Measurements from ENCODE around the gene GM2A.

The GM2A gene

DNA sequence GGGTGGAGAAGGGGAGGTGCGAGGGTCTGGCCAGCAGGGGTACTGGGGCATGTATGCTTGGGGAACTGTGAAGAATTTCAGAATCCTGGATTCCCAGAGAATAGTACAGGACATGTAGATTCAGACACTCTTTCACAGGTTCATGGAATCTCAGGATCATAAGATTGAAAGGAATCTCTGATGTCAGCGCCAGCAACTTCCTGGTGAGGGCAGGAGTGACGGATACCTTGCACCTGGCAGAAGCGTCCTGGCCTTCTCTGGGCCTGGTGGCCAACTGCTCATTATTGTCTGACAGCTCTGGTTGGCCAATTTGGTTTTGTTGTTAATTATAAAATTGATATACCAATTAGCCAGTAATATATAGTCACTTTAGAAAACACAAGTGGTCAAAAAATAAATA lies 6.9 kb downstream of the GM2A start:
- no peaks in the 10 kb centered on the region for H3K9me3 ChIP-seq (ENCODE audit: insufficient read depth, low read depth, low read length)
- H4K8ac ChIP-seq (ENCODE audit: low read depth, low read length), result no peak overlapping the region
- no CpG with 5 or more reads among the region's 4 CpGs for WGBS (ENCODE audit: extremely low coverage, insufficient coverage, insufficient read length)
- no peak overlapping the region for H3K4me2 ChIP-seq (ENCODE audit: low read length)
- H3K14ac ChIP-seq (ENCODE audit: low read length), result peak overlapping the region; percentile 68
- peak overlapping the region; percentile 94 for H2BK12ac ChIP-seq (ENCODE audit: low read length)
- peaks cover 22% of the 10 kb centered on the region for H3K79me1 ChIP-seq (ENCODE audit: low read length)
- DNase-seq, result peak; percentile 79 to 87
- no peak overlapping the region for H3K4me3 ChIP-seq (ENCODE audit: low read depth, low read length)
- H2AFZ ChIP-seq (ENCODE audit: insufficient read depth, low read length, poor library complexity), result no peak overlapping the region
- no peaks in the 10 kb centered on the region for H3K27me3 ChIP-seq (ENCODE audit: insufficient read depth, low read length)
- H4K12ac ChIP-seq (ENCODE audit: low read depth, low read length), result no peak overlapping the region
- H3K36me3 ChIP-seq (ENCODE audit: control insufficient read depth in 1 of 2, insufficient read depth in 2 of 2, low read length in 2 of 2), result peaks cover 4% of the 10 kb centered on the region in 2 experiments
- H4K91ac ChIP-seq (ENCODE audit: low read depth, low read length), result peak overlapping the region; percentile 81
- peak overlapping the region; percentile 96 for H2AK5ac ChIP-seq (ENCODE audit: low read length)
- peaks cover 29 to 35% of the 10 kb centered on the region in 2 experiments for H3K4me1 ChIP-seq (ENCODE audit: control insufficient read depth in 1 of 2, insufficient read depth in 2 of 2, low read length in 2 of 2)
- no peak overlapping the region for H3K9ac ChIP-seq (ENCODE audit: low read length)
- peak overlapping the region; percentile 46 for H2BK120ac ChIP-seq (ENCODE audit: insufficient read depth, low read length, poor library complexity)
- H3K79me2 ChIP-seq (ENCODE audit: control insufficient read depth, insufficient read depth, low read length, poor library complexity), result peaks cover 3% of the 10 kb centered on the region
- H2BK5ac ChIP-seq (ENCODE audit: low read depth, low read length, poor library complexity), result peak overlapping the region; percentile 20
- no peak overlapping the region for H3K23ac ChIP-seq (ENCODE audit: low read length)
- peak overlapping the region; percentile 77 for H3K18ac ChIP-seq (ENCODE audit: low read length)
- H3K27ac ChIP-seq (ENCODE audit: low read depth, low read length), result no peak overlapping the region
- peak overlapping the region; percentile 72 for H3K4ac ChIP-seq (ENCODE audit: low read depth, low read length)

- Histone ChIP-seq H2BK120ac (ENCODE audit: insufficient read depth, low read length, poor library complexity) (no peak overlapping the region), H4K91ac (ENCODE audit: low read depth, low read length) (no peak overlapping the region), H3K79me2 (ENCODE audit: control insufficient read depth, insufficient read depth, low read length, poor library complexity) (peaks cover 3% of the 10 kb centered on the region), H3K79me1 (ENCODE audit: low read length) (peaks cover 16% of the 10 kb centered on the region), H3K18ac (ENCODE audit: low read length) (no peak overlapping the region), H3K27ac (ENCODE audit: low read depth, low read length) (no peak overlapping the region), H3K9ac (ENCODE audit: low read length) (no peak overlapping the region), H3K36me3 (ENCODE audit: control insufficient read depth in 1 of 2, insufficient read depth in 2 of 2, low read length in 2 of 2) (peaks cover 7 to 10% of the 10 kb centered on the region in 2 experiments), H3K14ac (ENCODE audit: low read length) (no peak overlapping the region), H2AFZ (ENCODE audit: insufficient read depth, low read length, poor library complexity) (no peak overlapping the region), H3K4me2 (ENCODE audit: low read length) (no peak overlapping the region), H2BK5ac (ENCODE audit: low read depth, low read length, poor library complexity) (no peak overlapping the region), H4K12ac (ENCODE audit: low read depth, low read length) (no peak overlapping the region), H3K4me3 (ENCODE audit: low read depth, low read length) (no peak overlapping the region), H3K4me1 (ENCODE audit: control insufficient read depth in 1 of 2, insufficient read depth in 2 of 2, low read length in 2 of 2) (peaks cover 30 to 36% of the 10 kb centered on the region in 2 experiments), H3K23ac (ENCODE audit: low read length) (no peak overlapping the region), H3K27me3 (ENCODE audit: insufficient read depth, low read length) (no peaks in the 10 kb centered on the region), H2BK12ac (ENCODE audit: low read length) (no peak overlapping the region), H2AK5ac (ENCODE audit: low read length) (no peak overlapping the region), H3K9me3 (ENCODE audit: insufficient read depth, low read depth, low read length) (no peaks in the 10 kb centered on the region), H4K8ac (ENCODE audit: low read depth, low read length) (no peak overlapping the region), H3K4ac (ENCODE audit: low read depth, low read length) (no peak overlapping the region)
- no peak for DNase-seq
- WGBS (ENCODE audit: extremely low coverage, insufficient coverage, insufficient read length), result no CpG with 5 or more reads among the region's 3 CpGs
Observed at GRCh38 chr5:151262532-151262931, 9.5 kb downstream of the GM2A start.

GRCh38 chr5:151264113-151264512 lies 11.1 kb downstream of the GM2A start:
- H3K27ac ChIP-seq (ENCODE audit: low read depth, low read length), result no peak overlapping the region
- no peak overlapping the region for H4K12ac ChIP-seq (ENCODE audit: low read depth, low read length)
- no peak overlapping the region for H3K4me3 ChIP-seq (ENCODE audit: low read depth, low read length)
- H3K9me3 ChIP-seq (ENCODE audit: insufficient read depth, low read depth, low read length), result no peaks in the 10 kb centered on the region
- H4K91ac ChIP-seq (ENCODE audit: low read depth, low read length), result no peak overlapping the region
- no peak overlapping the region for H4K8ac ChIP-seq (ENCODE audit: low read depth, low read length)
- H3K9ac ChIP-seq (ENCODE audit: low read length), result no peak overlapping the region
- H3K23ac ChIP-seq (ENCODE audit: low read length), result no peak overlapping the region
- no peak overlapping the region for H3K4ac ChIP-seq (ENCODE audit: low read depth, low read length)
- peak overlapping the region; percentile 27 for H3K18ac ChIP-seq (ENCODE audit: low read length)
- peak in 1 of 2 donors; percentile 38 for DNase-seq
- H3K79me1 ChIP-seq (ENCODE audit: low read length), result peaks cover 6% of the 10 kb centered on the region
- no CpG with 5 or more reads among the region's 1 CpG for WGBS (ENCODE audit: extremely low coverage, insufficient coverage, insufficient read length)
- no peaks in the 10 kb centered on the region for H3K27me3 ChIP-seq (ENCODE audit: insufficient read depth, low read length)
- H2AK5ac ChIP-seq (ENCODE audit: low read length), result no peak overlapping the region
- peaks cover 3% of the 10 kb centered on the region for H3K79me2 ChIP-seq (ENCODE audit: control insufficient read depth, insufficient read depth, low read length, poor library complexity)
- H2BK120ac ChIP-seq (ENCODE audit: insufficient read depth, low read length, poor library complexity), result no peak overlapping the region
- peak overlapping the region; percentile 60 for H3K14ac ChIP-seq (ENCODE audit: low read length)
- peak overlapping the region; percentile 52 for H2BK12ac ChIP-seq (ENCODE audit: low read length)
- H2BK5ac ChIP-seq (ENCODE audit: low read depth, low read length, poor library complexity), result no peak overlapping the region
- no peak overlapping the region for H2AFZ ChIP-seq (ENCODE audit: insufficient read depth, low read length, poor library complexity)
- peaks cover 7 to 10% of the 10 kb centered on the region in 2 experiments for H3K36me3 ChIP-seq (ENCODE audit: control insufficient read depth in 1 of 2, insufficient read depth in 2 of 2, low read length in 2 of 2)
- peaks cover 20 to 30% of the 10 kb centered on the region in 2 experiments for H3K4me1 ChIP-seq (ENCODE audit: control insufficient read depth in 1 of 2, insufficient read depth in 2 of 2, low read length in 2 of 2)
- H3K4me2 ChIP-seq (ENCODE audit: low read length), result no peak overlapping the region

GRCh38 chr5:151267491-151268260 lies 14.7 kb downstream of the GM2A start:
- Histone ChIP-seq H3K4me2 (ENCODE audit: low read length) (no peak overlapping the region), H3K4me1 (ENCODE audit: control insufficient read depth in 1 of 2, insufficient read depth in 2 of 2, low read length in 2 of 2) (peaks cover 20 to 33% of the 10 kb centered on the region in 2 experiments), H3K18ac (ENCODE audit: low read length) (no peak overlapping the region), H3K14ac (ENCODE audit: low read length) (no peak overlapping the region), H3K27ac (ENCODE audit: low read depth, low read length) (peak overlapping the region; percentile 9), H3K79me1 (ENCODE audit: low read length) (peaks cover 2% of the 10 kb centered on the region), H2BK120ac (ENCODE audit: insufficient read depth, low read length, poor library complexity) (no peak overlapping the region), H4K12ac (ENCODE audit: low read depth, low read length) (no peak overlapping the region), H3K23ac (ENCODE audit: low read length) (no peak overlapping the region), H2AFZ (ENCODE audit: insufficient read depth, low read length, poor library complexity) (no peak overlapping the region), H2AK5ac (ENCODE audit: low read length) (no peak overlapping the region), H3K4ac (ENCODE audit: low read depth, low read length) (no peak overlapping the region), H4K8ac (ENCODE audit: low read depth, low read length) (no peak overlapping the region), H2BK12ac (ENCODE audit: low read length) (no peak overlapping the region), H3K36me3 (ENCODE audit: control insufficient read depth in 1 of 2, insufficient read depth in 2 of 2, low read length in 2 of 2) (peaks cover 3 to 8% of the 10 kb centered on the region in 2 experiments), H3K27me3 (ENCODE audit: insufficient read depth, low read length) (no peaks in the 10 kb centered on the region), H2BK5ac (ENCODE audit: low read depth, low read length, poor library complexity) (no peak overlapping the region), H4K91ac (ENCODE audit: low read depth, low read length) (no peak overlapping the region), H3K9ac (ENCODE audit: low read length) (no peak overlapping the region), H3K9me3 (ENCODE audit: insufficient read depth, low read depth, low read length) (no peaks in the 10 kb centered on the region), H3K4me3 (ENCODE audit: low read depth, low read length) (no peak overlapping the region), H3K79me2 (ENCODE audit: control insufficient read depth, insufficient read depth, low read length, poor library complexity) (no peaks in the 10 kb centered on the region)
- WGBS (ENCODE audit: extremely low coverage, insufficient coverage, insufficient read length), result no CpG with 5 or more reads among the region's 11 CpGs
- DNase-seq, result peak; percentile 86 to 94

Data from trophoblast cell (in vitro differentiated cells and primary cell).